Heart right ventricle (tissue), 16 donors: ENCODE data around the gene KIF21B. TPM values are rescaled to one million over a fixed set of nuclear protein-coding genes. Genes with fewer than 3 reads are reported as not detected.

Experiments
- ATAC-seq, 8 donors: fragments of 200-7000 bp; cut with Tn5 transposase; one replicate each; pipeline ENCODE4 v1.9.1; 2020; ENCODE audit warnings: mild to moderate bottlenecking in 8 of 8, moderate library complexity in 8 of 8, moderate number of reproducible peaks in 1 of 8
- DNase-seq, 2 donors: peaks; one replicate each; pipeline ENCODE4 v3.0.0-alpha.2; 2020
- H3K27ac ChIP-seq, 10 donors: fragments of 200-600 bp; sonication (generic) in 2 of 10; one replicate each; pipeline versions ENCODE4 v1.5.0 to v1.8.0; 2020 to 2022; ENCODE audit warnings: mild to moderate bottlenecking in 3 of 10
- H3K27me3 ChIP-seq, 7 donors: fragments of 200-600 bp; one replicate each; pipeline ENCODE4 v1.8.0; 2021 to 2022; ENCODE audit warnings: mild to moderate bottlenecking in 2 of 7
- H3K36me3 ChIP-seq, 9 donors: fragments of 200-600 bp; sonication (generic) in 1 of 9; one replicate each; pipeline versions ENCODE4 v1.5.0 to v1.8.0; 2020 to 2022; ENCODE audit warnings: mild to moderate bottlenecking in 2 of 9
- H3K4me1 ChIP-seq, 9 donors: fragments of 200-600 bp; sonication (generic) in 1 of 9; one replicate each; pipeline versions ENCODE4 v1.5.0 to v1.8.0; 2020 to 2022; ENCODE audit warnings: mild to moderate bottlenecking in 4 of 9
- H3K4me3 ChIP-seq, 10 donors: fragments of 200-600 bp; sonication (generic) in 2 of 10; one replicate each; pipeline versions ENCODE4 v1.5.0 to v1.8.0; 2020 to 2022; ENCODE audit warnings: mild to moderate bottlenecking in 7 of 10, moderate library complexity in 2 of 10
- H3K9me3 ChIP-seq, 11 donors: fragments of 200-600 bp in 10 of 11; sonication (generic) in 2 of 11; one replicate each; pipeline versions ENCODE4 v1.5.0 to v1.8.0; 2013 to 2022; ENCODE audit warnings: mild to moderate bottlenecking in 2 of 11, control low read depth in 1 of 11, moderate library complexity in 1 of 11
- CTCF ChIP-seq, 9 donors: fragments of 200-600 bp; sonication (generic) in 2 of 9; IDR thresholded peaks; one replicate each; pipeline versions ENCODE4 v1.5.0 to v1.8.0; 2021 to 2022; ENCODE audit warnings: antibody characterized with exemption in 9 of 9, mild to moderate bottlenecking in 5 of 9, moderate library complexity in 1 of 9
- WGBS, 2 donors: extraction: QIAGEN DNeasy Blood & Tissue Kit; methylation state at CpG; one replicate each; pipeline ENCODE4 v1.1.7; 2013; ENCODE audit warnings: inconsistent platforms in 1 of 2; 5-methylcytosine and 5-hydroxymethylcytosine counted together
- intact Hi-C, 10 donors: fragments of 100-400 bp; cut with DNase I; formaldehyde crosslinking; loops; one replicate each; pipeline versions ENCODE4 v1.11.1 to v1.14.2; 2022
- polyA plus RNA-seq, 2 donors: library from polyadenylated mRNA; stranded (reverse); fragments of 200-250 nt; gene quantifications; one replicate each; pipeline ENCODE4 v1.2.3, GENCODE V29; 2013
- total RNA-seq, 10 donors: library from RNA; stranded (reverse); fragmentation: NEBNext Ultra II Directional in 3 of 10; extraction: Animal tissue kit (Norgen Biotek cat#: 25700) in 3 of 10; gene quantifications; one replicate each; pipeline versions ENCODE4 v1.2.1 to v1.2.4, GENCODE V29; 2021 to 2023
- donor health status: Arrhythmogenic right ventricular cardiomyopathy.
- donor health status: ischemic (EF 13 %, LVEDD 7.1; RV severe dilation, severe dysfunction).
- donor health status: healthy with polysubstance abuse.
- donor health status: DM: no; HTN: yes; CAD: no.
- donor health status: DM: no; HTN: no; CAD: no.
- donor health status: ischemic (EF 25% LVEDD 6.9; RV normal size, moderate dysfunction).
- donor health status: ischemic (EF 25% LVEDD 5.7; RV mildly dilated, moderate dysfunction).
- donor health status: healthy.
- donor health status: DM: yes; HTN: yes; CAD: no.
- donor health status: Ischemic cardiomyopathy.
- donor health status: ischemic (EF 35%, LVEDD 5.7; RV mildly dilated, moderate dysfunction).
- donor health status: nonischemic (EF 11% LVEDD 7.7; RV severe dilation, severe dysfunction).
- donor health status: DM: yes; HTN: yes; CAD: no.
- donor health status: PGD.
- donor health status: ischemic (EF 29% LVEDD 5.4; RV normal size, mild dysfunction).
- donor health status: nonischemic (EF 23%, LVEDD 6.1; RV moderate dilation, normal function).

The KIF21B gene
- total and polyA plus RNA-seq, 12 donors, result 0.10 to 2.6 (median 0.41) TPM

GRCh38 chr1:200960948-200961340 is 62.6 kb downstream of the KIF21B start:
- no peak for ATAC-seq
- H3K36me3 ChIP-seq, result no peaks in the 10 kb centered on the region
- H3K9me3 ChIP-seq, result no peaks in the 10 kb centered on the region
- H3K4me1 ChIP-seq, result no peaks in the 10 kb centered on the region
- no peak for TF ChIP-seq CTCF (IDR thresholded peaks at IDR 0.05)
- H3K4me3 ChIP-seq, result no peak overlapping the region
- H3K27ac ChIP-seq, result no peak overlapping the region
- intact Hi-C loops, result no loop called here
- 90 to 94% methylated on average over 4 of the region's 4 CpGs for WGBS, 2 donors
- DNase-seq, result no peak
- peaks cover 0 to 25% (median 0%) of the 10 kb centered on the region in 7 donors for H3K27me3 ChIP-seq

- intact Hi-C loops, result no loop called here
- no peaks in the 10 kb centered on the region for H3K36me3 ChIP-seq
- H3K4me1 ChIP-seq, result no peaks in the 10 kb centered on the region
- DNase-seq (no peak), ATAC-seq (no peak)
- no peaks in the 10 kb centered on the region for H3K9me3 ChIP-seq
- H3K27me3 ChIP-seq, result peaks cover 0 to 25% (median 0%) of the 10 kb centered on the region in 7 donors
- no peak for TF ChIP-seq CTCF (IDR thresholded peaks at IDR 0.05)
- 70 to 77% methylated on average over 9 of the region's 9 CpGs for WGBS, 2 donors
- no peak overlapping the region for H3K4me3 ChIP-seq
- no peak overlapping the region for H3K27ac ChIP-seq
These were observed 63.1 kb downstream of the KIF21B start for GRCh38 chr1:200960236-200960947.

DNA sequence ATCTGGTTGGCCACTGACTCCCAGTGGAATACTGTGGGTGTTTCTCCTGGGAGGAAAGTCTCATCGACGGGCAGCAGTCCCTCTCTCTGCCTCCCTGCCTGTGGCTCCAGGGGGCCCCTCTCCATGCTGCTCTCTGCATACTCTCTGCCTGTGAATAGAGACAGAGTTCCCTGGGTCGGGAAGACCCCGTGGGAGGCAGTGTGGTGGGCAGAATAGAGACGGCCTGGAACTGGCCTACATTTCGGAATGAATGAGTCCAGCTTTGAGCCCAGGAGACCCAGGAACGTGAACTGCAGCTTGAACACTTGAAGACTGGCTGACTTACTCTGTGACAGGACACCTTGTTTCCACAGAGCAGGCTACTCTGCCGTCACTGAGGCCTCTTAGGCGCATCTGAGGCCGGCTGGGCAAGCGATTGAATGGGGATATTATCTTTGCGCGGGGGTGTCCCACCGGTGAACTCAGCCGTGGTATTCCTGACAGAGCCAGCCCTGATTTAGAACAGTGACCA is 64.0 kb downstream of the KIF21B start:
- Histone ChIP-seq H3K4me1 (no peaks in the 10 kb centered on the region), H3K27ac (no peak overlapping the region), H3K9me3 (no peaks in the 10 kb centered on the region), H3K27me3 (peaks cover 0 to 25% (median 0%) of the 10 kb centered on the region in 7 donors), H3K36me3 (no peaks in the 10 kb centered on the region), H3K4me3 (no peak overlapping the region)
- ATAC-seq (no peak), DNase-seq (no peak)
- intact Hi-C loops, result no loop called here
- 58 to 64% methylated on average over 15 of the region's 15 CpGs for WGBS, 2 donors
- TF ChIP-seq CTCF (IDR thresholded peaks at IDR 0.05), result no peak

GRCh38 chr1:200958597-200958996 is 64.9 kb downstream of the KIF21B start:
- DNase-seq, result no peak
- H3K27ac ChIP-seq, result no peak overlapping the region
- 92 to 97% methylated on average over 11 of the region's 11 CpGs for WGBS, 2 donors
- H3K4me1 ChIP-seq, result no peaks in the 10 kb centered on the region
- H3K9me3 ChIP-seq, result no peaks in the 10 kb centered on the region
- no peak for ATAC-seq
- no peak for TF ChIP-seq CTCF (IDR thresholded peaks at IDR 0.05)
- H3K27me3 ChIP-seq, result peaks cover 0 to 24% (median 0%) of the 10 kb centered on the region in 7 donors
- no peak overlapping the region for H3K4me3 ChIP-seq
- intact Hi-C loops, result no loop called here
- no peaks in the 10 kb centered on the region for H3K36me3 ChIP-seq
